NT2/D1 (cell line): ENCODE data around the gene MGST1.

Experiments used
- DNase-seq: peaks from one replicate; pipeline ENCODE4 v3.0.0-alpha.2; 2011; ENCODE audit warnings: low read depth, low spot score
- H3K27me3 ChIP-seq: 2 replicates; pipeline ENCODE4 v1.6.0; 2011; ENCODE audit warnings: mild to moderate bottlenecking; ENCODE audit not compliant: insufficient read length, insufficient read depth
- H3K36me3 ChIP-seq: 2 replicates; pipeline ENCODE4 v1.6.1; 2011; ENCODE audit warnings: mild to moderate bottlenecking, low read length, mixed read lengths; ENCODE audit not compliant: insufficient read depth, insufficient read length
- H3K4me1 ChIP-seq: 2 replicates; pipeline ENCODE4 v1.5.1; 2011; ENCODE audit not compliant: insufficient read depth, insufficient read length
- H3K4me3 ChIP-seq: 2 replicates; pipeline ENCODE4 v1.5.1; 2011; ENCODE audit warnings: low read depth; ENCODE audit not compliant: insufficient read length
- H3K9ac ChIP-seq: 2 replicates; pipeline ENCODE4 v1.6.0; 2011; ENCODE audit warnings: low read depth; ENCODE audit not compliant: insufficient read length
- H3K9me3 ChIP-seq: 2 replicates; pipeline ENCODE4 v1.5.1; 2011; ENCODE audit warnings: mild to moderate bottlenecking, low read length; ENCODE audit not compliant: insufficient read depth
- SUZ12 ChIP-seq: IDR thresholded peaks from 2 replicates; pipeline ENCODE4 v1.6.1; 2011; ENCODE audit not compliant: insufficient read length, insufficient read depth; ENCODE audit errors: extremely low read depth
- YY1 ChIP-seq: IDR thresholded peaks from 2 replicates; pipeline ENCODE4 v1.6.1; 2011; ENCODE audit not compliant: insufficient read length, insufficient read depth
- ZNF274 ChIP-seq: IDR thresholded peaks from 2 replicates; pipeline ENCODE4 v1.6.1; 2011; ENCODE audit warnings: mild to moderate bottlenecking, low read depth, low read length

The MGST1 gene

DNA sequence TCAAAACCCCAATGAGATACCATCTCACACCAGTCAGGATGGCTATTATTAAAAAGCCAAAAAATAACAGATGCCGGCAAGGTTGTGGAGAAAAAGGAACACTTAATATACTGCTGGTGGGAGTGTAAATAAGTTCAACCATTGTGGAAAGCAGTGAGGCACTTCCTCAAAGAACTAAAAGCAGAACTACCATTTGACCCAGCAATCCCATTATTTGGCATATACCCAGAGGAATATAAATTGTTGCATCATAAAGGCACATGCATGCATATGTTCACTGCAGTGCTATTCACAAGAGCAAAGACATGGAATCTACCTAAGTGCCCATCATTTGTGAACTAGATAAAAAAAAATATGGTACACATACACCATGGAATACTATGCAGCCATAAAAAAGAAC is 59.9 kb downstream of the MGST1 start:
- no peak overlapping the region for H3K4me3 ChIP-seq
- TF ChIP-seq YY1: no peak
- TF ChIP-seq SUZ12: no peak
- no peak for TF ChIP-seq ZNF274
- no peaks in the 10 kb centered on the region for H3K36me3 ChIP-seq
- DNase-seq: no peak
- no peaks in the 10 kb centered on the region for H3K27me3 ChIP-seq
- H3K9ac ChIP-seq: no peak overlapping the region
- H3K9me3 ChIP-seq: no peaks in the 10 kb centered on the region; the same call in 1 of the 2 replicates
- H3K4me1 ChIP-seq: no peaks in the 10 kb centered on the region
